Pancreas (tissue), 10 donors: ENCODE results near the gene CXCL16. TPM values are rescaled to one million over a fixed set of nuclear protein-coding genes. Genes with fewer than 3 reads are reported as not detected.

Source experiments
- ATAC-seq, 4 donors: fragments of 200-7000 bp; cut with Tn5 transposase; one replicate each; pipeline versions ENCODE4 v1.8.0 to v1.9.1; 2020; ENCODE audit warnings: mild to moderate bottlenecking in 4 of 4, moderate library complexity in 4 of 4
- DNase-seq, 6 donors: peaks; one replicate each; pipeline ENCODE4 v3.0.0-alpha.2; 2020
- FAIRE-seq: peaks from 2 replicates; lab custom pipeline; 2012; peaks lifted over from hg19 to GRCh38; lab: Jason Lieb, UNC
- H3K27ac ChIP-seq, 4 donors: fragments of 200-600 bp; sonication (generic); 1 replicate in 3 of 4; 2 replicates in 1 of 4; pipeline versions ENCODE4 v1.5.0 to v1.8.0; 2020
- H3K27me3 ChIP-seq, 4 donors: fragments of 200-600 bp; one replicate each; pipeline ENCODE4 v1.8.0; 2021
- H3K36me3 ChIP-seq, 3 donors: fragments of 200-600 bp; sonication (generic) in 1 of 3; one replicate each; pipeline versions ENCODE4 v1.5.0 to v1.8.0; 2020 to 2021
- H3K4me1 ChIP-seq, 3 donors: fragments of 200-600 bp; one replicate each; pipeline ENCODE4 v1.8.0; 2021
- H3K4me3 ChIP-seq, 4 donors: fragments of 200-600 bp; sonication (generic) in 2 of 4; one replicate each; pipeline versions ENCODE4 v1.5.0 to v1.8.0; 2020 to 2021
- H3K9me3 ChIP-seq, 4 donors: fragments of 200-600 bp; one replicate each; pipeline ENCODE4 v1.8.0; 2021
- WGBS, 2 donors: extraction: QIAGEN DNeasy Blood & Tissue Kit; methylation state at CpG; one replicate each; pipeline ENCODE4 v1.1.7; 2013; 5-methylcytosine and 5-hydroxymethylcytosine counted together
- intact Hi-C, 3 donors: fragments of 100-400 bp; cut with DNase I; formaldehyde crosslinking; loops; one replicate each; pipeline versions ENCODE4 v1.11.1 to v1.14.2; 2022
- polyA plus RNA-seq, 2 donors: library from polyadenylated mRNA; stranded (reverse); fragments of 200-250 nt; gene quantifications; one replicate each; pipeline ENCODE4 v1.2.3, GENCODE V29; 2013
- total RNA-seq, 6 donors: library from RNA; stranded (reverse); fragmentation: NEBNext Ultra II Directional in 4 of 6; extraction: Animal tissue kit (Norgen Biotek cat#: 25700) in 4 of 6; gene quantifications; one replicate each; pipeline versions ENCODE4 v1.2.1 to v1.2.4, GENCODE V29; 2021 to 2023
- TF ChIP-seq, protein P1 (sequence below), 4 donors: fragments of 200-600 bp; sonication (generic) in 3 of 4; IDR thresholded peaks; one replicate each; pipeline versions ENCODE4 v1.5.0 to v1.8.0; 2021; ENCODE audit warnings: antibody characterized with exemption in 4 of 4
- donor health status: healthy with polysubstance abuse.
- donor health status: DM: no; HTN: no; CAD: no; lungs with moderate emphysema.
- donor health status: DM: no; HTN: no; CAD: no.
- donor health status: control.
- donor health status: control.
- donor health status: Bipolar disorder and iron deficiency.
- donor health status: DM: yes; HTN: yes; CAD: no.
- donor health status: DM: no; HTN: no; CAD: no.
- donor health status: DM: no; HTN: no; CAD: no.
- donor health status: DM: yes; HTN: yes; CAD: no.

The CXCL16 gene
- total and polyA plus RNA-seq, 8 donors, result 7.6 to 55.6 (median 10.0) TPM

DNA sequence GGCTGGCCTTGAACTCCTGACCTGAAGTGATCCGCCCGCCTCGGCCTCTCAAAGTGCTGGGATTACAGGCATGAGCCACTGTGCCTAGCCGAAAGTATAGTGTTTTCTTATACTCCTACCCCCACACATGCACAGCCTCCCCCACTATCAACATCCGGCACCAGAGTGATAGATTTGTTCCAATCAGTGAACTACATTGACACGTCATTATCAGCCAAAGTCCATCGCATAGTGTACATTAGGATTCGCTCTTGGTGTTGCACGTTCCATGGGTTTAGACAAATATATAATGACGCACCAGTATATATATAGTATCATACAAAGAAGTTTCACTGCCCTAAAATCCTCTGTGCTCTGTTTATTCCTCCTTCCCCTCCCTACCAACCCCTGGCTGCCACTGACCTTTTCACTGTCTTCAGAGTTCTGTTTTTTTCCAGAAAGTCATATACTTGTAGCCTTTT, 20.1 kb upstream of the CXCL16 start:
- WGBS, 2 donors, result 37 to 57% methylated on average over 10 of the region's 10 CpGs
- FAIRE-seq (no peak), DNase-seq (no peak), ATAC-seq (peak in 2 of 4 donors; percentile 71)
- intact Hi-C loops, result no loop called here
- H3K27me3 ChIP-seq, result no peaks in the 10 kb centered on the region
- no peaks in the 10 kb centered on the region for H3K9me3 ChIP-seq
- no peak overlapping the region for H3K4me3 ChIP-seq
- TF ChIP-seq, protein P1, sequence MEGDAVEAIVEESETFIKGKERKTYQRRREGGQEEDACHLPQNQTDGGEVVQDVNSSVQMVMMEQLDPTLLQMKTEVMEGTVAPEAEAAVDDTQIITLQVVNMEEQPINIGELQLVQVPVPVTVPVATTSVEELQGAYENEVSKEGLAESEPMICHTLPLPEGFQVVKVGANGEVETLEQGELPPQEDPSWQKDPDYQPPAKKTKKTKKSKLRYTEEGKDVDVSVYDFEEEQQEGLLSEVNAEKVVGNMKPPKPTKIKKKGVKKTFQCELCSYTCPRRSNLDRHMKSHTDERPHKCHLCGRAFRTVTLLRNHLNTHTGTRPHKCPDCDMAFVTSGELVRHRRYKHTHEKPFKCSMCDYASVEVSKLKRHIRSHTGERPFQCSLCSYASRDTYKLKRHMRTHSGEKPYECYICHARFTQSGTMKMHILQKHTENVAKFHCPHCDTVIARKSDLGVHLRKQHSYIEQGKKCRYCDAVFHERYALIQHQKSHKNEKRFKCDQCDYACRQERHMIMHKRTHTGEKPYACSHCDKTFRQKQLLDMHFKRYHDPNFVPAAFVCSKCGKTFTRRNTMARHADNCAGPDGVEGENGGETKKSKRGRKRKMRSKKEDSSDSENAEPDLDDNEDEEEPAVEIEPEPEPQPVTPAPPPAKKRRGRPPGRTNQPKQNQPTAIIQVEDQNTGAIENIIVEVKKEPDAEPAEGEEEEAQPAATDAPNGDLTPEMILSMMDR (IDR thresholded peaks at IDR 0.05), result no peak
- no peak overlapping the region for H3K27ac ChIP-seq
- H3K36me3 ChIP-seq, result no peaks in the 10 kb centered on the region
- no peaks in the 10 kb centered on the region for H3K4me1 ChIP-seq

DNA sequence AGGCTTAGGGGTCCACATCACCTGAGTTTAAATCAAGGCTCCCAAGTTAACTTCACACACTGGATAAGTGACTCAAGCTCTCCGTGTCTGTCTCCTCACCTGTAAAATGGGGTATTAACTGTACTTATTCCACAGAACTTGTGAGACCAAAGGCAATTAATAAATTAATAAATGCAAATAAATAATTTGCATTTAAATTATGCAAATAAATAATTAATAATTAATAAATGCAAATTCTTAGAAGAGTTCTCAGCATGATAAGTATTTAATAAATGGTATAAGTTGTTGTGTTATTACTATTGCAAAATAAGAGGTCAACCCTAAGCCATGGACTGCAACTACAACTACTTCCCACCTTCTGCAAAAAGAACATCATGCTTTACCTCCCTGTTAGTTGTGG, 13.7 kb upstream of the CXCL16 start:
- no peak for FAIRE-seq
- intact Hi-C loops, result no loop called here

DNA sequence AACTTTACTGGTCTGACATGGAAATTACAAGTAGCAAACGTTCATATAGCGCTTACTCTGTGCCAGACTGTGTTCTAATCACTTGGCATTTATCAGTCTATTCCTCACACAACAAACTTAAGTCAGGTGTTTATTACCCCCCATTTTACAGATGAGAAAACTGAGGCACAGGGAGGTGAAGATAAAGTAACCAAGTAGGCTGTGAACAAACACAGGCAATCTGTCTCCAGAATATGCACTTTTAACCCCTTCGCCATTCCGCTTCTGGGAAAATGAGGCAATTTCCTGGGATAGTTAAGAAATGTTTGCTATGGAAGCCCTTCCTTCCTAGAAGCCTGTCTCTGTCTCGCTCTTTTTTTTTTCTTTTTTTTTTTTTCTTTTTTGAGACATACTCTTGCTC, 12.2 kb upstream of the CXCL16 start:
- no peak overlapping the region for H3K4me3 ChIP-seq
- H3K36me3 ChIP-seq, result no peaks in the 10 kb centered on the region
- WGBS, 2 donors, result 54 to 66% methylated on average over 5 of the region's 5 CpGs
- TF ChIP-seq, protein P1 (IDR thresholded peaks at IDR 0.05), result no peak
- no peak overlapping the region for H3K27ac ChIP-seq
- FAIRE-seq (no peak), DNase-seq (no peak), ATAC-seq (no peak)
- H3K9me3 ChIP-seq, result no peaks in the 10 kb centered on the region
- no peaks in the 10 kb centered on the region for H3K4me1 ChIP-seq
- intact Hi-C loops, result no loop called here
- H3K27me3 ChIP-seq, result no peaks in the 10 kb centered on the region

More for the DNA sequence above, 13.7 kb upstream of the CXCL16 start:
- 69 to 84% methylated on average over 1 of the region's 1 CpG for WGBS, 2 donors
- TF ChIP-seq, protein P1 (IDR thresholded peaks at IDR 0.05), result no peak
- no peaks in the 10 kb centered on the region for H3K4me1 ChIP-seq
- H3K36me3 ChIP-seq, result no peaks in the 10 kb centered on the region
- no peak overlapping the region for H3K4me3 ChIP-seq
- ATAC-seq, result no peak
- no peaks in the 10 kb centered on the region for H3K27me3 ChIP-seq
- DNase-seq, result no peak
- H3K27ac ChIP-seq, result no peak overlapping the region
- H3K9me3 ChIP-seq, result no peaks in the 10 kb centered on the region

DNA sequence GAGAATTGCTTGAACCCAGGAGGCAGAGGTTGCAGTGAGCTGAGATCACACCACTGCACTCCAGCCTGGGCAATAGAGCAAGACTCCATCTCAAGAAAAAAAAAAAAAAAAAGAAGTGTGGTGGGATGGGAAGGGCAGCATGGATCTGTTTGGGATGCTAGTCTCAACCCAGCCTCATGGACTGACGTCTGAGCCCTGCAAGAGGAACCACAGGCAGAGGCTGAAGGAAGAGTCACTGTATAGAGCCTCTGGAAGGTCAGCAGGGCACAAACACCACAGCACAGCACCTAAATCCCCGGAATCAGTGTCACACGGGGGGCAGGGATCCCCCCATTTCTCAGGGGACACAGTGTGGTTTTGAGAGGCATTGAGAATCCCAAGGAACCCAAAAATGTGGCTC, 10.9 kb upstream of the CXCL16 start:
- intact Hi-C loops, result no loop called here
- DNase-seq (no peak), ATAC-seq (peak in 2 of 4 donors; percentile 22 to 43), FAIRE-seq (no peak)
- TF ChIP-seq, protein P1 (IDR thresholded peaks at IDR 0.05), result no peak
- H3K4me3 ChIP-seq, result no peak overlapping the region
- no peak overlapping the region for H3K27ac ChIP-seq
- no peaks in the 10 kb centered on the region for H3K27me3 ChIP-seq
- H3K4me1 ChIP-seq, result no peaks in the 10 kb centered on the region
- no peaks in the 10 kb centered on the region for H3K36me3 ChIP-seq
- no peaks in the 10 kb centered on the region for H3K9me3 ChIP-seq
- WGBS, 2 donors, result 19 to 49% methylated on average over 3 of the region's 3 CpGs

DNA sequence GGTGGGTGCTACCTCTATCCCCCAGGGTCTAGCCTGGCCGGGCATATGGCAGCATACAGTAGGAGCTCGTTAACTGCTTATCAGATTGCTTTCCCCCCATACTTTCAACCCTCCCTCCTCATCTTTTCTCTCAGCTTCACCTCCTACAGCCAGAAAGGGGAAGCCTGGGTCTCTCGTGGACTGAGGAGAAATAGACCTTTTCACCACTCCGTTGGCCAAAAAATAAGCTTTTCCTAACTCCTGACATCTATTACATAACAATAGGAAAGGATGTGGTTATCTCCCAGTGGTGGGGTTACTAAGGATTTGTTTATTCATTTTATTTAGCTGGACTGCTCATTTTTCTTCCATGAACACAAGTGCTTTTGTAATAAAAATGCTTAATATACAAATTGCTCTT, 9.0 kb upstream of the CXCL16 start:
- intact Hi-C loops, result no loop called here
- no peak overlapping the region for H3K4me3 ChIP-seq
- TF ChIP-seq, protein P1 (IDR thresholded peaks at IDR 0.05), result no peak
- ATAC-seq (peak in 2 of 4 donors; percentile 18 to 44), DNase-seq (no peak), FAIRE-seq (no peak)
- H3K4me1 ChIP-seq, result no peaks in the 10 kb centered on the region
- 47 to 59% methylated on average over 4 of the region's 4 CpGs for WGBS, 2 donors
- peaks cover 0 to 7% (median 0%) of the 10 kb centered on the region in 4 donors for H3K27me3 ChIP-seq
- H3K36me3 ChIP-seq, result no peaks in the 10 kb centered on the region
- H3K27ac ChIP-seq, result no peak overlapping the region
- no peaks in the 10 kb centered on the region for H3K9me3 ChIP-seq
